HG03565 (cell line): ENCODE data around the gene CCDC141.
A peak's percentile ranks its signal among the peaks of the same experiment; 100 is the strongest.

ENCODE experiments used
- ATAC-seq: cut with Tn5 transposase; IDR thresholded peaks from one replicate; pipeline ENCODE4 v1.9.1; 2021; ENCODE audit warnings: mild to moderate bottlenecking, moderate library complexity; ENCODE audit not compliant: unreplicated experiment

CCDC141 gene

DNA sequence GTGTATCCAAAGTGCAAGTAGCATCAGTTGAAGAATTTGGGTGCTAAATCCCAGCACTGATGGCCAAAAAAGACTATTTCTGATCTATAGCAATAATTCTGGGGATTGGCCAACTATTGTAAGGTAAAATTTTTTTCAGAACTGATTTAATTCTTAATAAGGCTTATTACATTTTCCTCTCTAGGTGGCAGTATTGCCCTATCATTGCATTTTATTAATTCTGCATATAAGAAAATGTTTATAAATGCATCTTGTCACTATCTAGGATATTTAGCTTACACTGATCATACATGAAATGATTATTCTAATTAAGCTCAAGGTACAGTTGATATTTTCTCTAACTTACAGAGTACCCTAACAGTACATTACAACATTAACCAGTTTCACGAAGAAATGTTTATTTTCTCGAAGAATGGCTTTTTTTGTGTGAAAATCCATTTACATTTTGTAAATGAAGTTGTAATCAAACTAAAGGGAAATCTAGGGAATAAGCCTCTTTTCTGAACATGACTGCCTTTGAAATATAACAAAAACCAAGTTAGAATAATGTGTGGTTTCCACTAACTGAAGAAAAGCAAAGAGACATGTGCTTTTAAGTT lies 253.8 kb downstream of the CCDC141 start:
- no peak for ATAC-seq

DNA sequence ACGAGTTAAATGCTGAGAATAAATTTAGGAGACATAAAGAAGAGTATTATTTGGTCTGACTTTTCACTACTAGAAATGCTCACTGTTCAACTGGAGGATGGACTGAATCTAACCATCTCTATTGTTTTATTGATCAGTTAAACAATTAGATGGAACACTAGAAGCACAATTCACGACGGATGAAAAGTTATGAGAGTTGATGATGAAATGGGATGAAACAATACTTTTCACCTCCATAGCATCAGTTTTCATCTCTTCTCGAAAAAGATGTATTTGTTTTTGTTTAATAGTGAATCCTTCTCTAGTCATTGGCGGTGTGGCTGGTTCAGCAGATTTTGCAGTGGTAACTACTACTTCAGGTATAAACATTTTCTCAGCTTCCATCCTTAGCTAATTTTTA lies 262.0 kb downstream of the CCDC141 start:
- no peak for ATAC-seq

DNA sequence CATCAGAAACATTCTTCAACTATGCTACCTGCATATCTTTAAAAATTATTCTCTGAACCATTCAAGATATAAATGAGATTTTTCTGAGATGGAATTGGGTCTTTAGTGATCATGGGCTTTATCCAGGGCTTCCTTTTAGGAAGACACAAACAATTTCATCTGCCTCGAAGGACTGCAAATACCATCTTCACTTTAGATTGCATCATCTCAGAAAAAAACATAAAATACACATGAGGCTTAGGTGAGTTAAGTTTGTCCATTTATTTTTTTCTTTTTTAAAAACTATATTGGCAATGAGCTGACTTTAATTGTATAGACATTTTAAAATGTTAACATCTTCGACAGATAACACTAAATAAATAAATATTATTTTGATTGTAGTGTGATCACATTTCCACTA lies 262.8 kb downstream of the CCDC141 start:
- no peak for ATAC-seq

DNA sequence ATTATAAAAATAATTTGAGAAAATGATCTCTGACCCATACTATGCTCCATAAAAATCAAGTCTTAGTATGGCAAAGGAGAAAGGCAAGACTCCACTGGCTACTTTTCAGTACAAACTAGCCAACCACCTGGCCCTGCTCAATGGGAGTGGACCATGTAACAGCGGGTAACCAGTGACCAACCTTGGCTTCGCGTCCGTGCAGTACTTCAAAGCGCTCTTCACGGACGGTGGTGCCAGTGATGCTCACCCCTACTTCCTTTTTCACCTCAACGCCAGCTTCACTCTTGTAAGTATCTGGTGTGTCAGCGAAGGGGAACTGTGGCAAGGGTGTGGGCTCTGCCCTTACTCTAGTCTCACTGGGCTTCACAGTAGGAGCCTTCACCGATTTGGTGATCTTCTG lies 266.0 kb downstream of the CCDC141 start:
- no peak for ATAC-seq

DNA sequence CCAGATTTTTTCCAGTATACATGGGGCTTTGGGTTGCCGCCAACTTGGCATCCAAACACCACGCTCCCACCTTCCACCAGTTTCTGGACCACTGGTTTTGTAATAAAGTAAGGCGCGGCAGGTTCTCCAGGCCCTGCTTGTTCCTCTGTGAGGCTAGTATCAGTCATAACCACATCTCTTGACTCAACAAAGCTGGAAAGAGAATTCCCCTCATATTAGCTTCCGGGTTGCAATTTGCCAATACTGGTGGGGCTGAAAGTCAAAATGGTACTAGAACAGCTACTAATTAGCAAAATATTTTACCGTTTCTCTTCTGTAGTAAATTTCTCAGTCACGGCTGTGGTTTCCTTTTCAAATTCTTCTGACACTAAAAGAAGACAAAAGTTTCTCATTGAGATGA lies 267.7 kb downstream of the CCDC141 start:
- peak; percentile 64 for ATAC-seq
